Pulmonary artery endothelial cell (primary cell): Measurements from ENCODE around the gene ZNF423. TPM values are rescaled to one million over a fixed set of nuclear protein-coding genes. Genes with fewer than 3 reads are reported as not detected.

Source experiments
- DNase-seq: peaks from one replicate; pipeline ENCODE4 v3.0.0-alpha.2; 2011; ENCODE audit warnings: low read depth, low spot score
- total RNA-seq: library from RNA; depleted of rRNA; stranded (reverse); fragments of >200 nt; gene quantifications from 2 replicates; pipeline ENCODE4 v1.2.3, GENCODE V29; 2014

Gene ZNF423
- total RNA-seq, 1 donor from 2014 or later: 0.73 TPM

GRCh38 chr16:49644145-49644463 lies 211.8 kb downstream of the ZNF423 start:
- DNase-seq: no peak

GRCh38 chr16:49643429-49644144 lies 212.3 kb downstream of the ZNF423 start:
- DNase-seq: peak; percentile 40

DNA sequence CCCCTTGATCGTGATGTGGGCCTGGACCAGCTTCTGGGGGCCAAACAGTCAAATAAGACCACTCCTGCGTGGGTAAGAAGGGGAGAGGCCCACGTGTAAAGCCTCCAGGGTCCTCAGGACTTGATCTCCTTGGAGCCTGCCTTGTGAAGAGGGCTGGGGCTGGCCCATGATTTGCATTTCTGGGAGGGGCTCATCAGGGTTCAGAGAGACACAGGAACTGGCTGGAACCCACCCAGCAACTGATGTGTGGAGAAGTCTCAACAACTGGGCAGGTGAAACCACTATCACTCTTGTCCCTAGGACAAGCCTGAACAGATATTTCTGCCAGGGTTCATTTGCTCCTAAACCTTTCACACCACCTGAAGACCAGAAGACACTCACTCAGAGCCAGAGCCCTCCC lies 214.7 kb downstream of the ZNF423 start:
- no peak for DNase-seq

DNA sequence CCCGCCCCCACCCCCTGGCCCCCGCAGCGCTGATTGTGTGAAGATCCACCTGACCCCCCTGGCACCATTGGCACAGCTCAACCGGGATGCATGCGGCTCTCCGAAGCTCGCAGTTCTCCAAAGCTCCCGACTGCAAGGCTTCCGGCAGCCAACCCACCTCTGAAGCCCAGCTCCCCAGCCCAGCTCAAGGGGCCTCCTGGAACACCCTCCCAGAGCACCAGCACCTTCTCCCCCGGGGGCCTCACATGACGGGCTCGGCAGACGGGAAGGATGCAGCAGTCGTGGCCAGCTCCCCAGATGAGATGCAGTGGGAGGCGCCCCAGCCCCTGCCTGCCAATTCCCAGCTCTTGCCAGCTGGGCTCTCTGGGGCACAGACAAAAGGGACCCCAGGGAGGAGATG lies 215.3 kb downstream of the ZNF423 start:
- DNase-seq: no peak

DNA sequence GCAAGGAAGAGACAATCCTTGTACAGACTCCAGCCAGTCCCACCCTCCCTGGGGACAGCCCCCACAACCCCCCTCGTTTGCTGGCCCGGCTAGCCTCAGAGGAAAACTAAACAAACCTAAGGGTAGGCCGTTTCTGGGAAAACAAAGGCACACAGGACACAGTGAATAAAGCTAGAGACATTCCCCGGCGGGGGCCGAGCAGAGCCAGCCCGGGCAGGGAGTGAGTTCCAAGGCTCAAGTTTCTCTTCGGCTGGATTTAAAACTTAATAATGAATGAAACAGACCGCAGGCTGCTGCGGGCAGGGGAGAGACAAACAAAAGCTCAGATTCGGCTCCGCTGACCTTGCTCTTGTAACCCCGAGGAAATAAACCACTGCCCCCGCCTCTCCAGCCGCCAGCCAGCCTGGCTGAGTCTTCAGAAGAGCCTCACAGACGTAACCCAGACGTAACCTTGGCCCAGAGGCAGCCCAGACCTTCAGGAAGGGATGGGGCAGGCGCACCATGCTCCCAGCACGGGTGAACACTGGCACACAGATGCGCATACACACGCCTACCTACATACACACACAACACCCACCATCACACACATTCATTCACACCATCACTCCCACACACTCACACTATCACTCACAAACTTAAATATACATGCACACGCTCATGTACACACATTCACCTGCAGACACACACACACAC lies 216.0 kb downstream of the ZNF423 start:
- no peak for DNase-seq

GRCh38 chr16:49638673-49639610 lies 217.0 kb downstream of the ZNF423 start:
- no peak for DNase-seq

- DNase-seq: no peak
These were observed 217.8 kb downstream of the ZNF423 start for GRCh38 chr16:49637933-49638672.

DNA sequence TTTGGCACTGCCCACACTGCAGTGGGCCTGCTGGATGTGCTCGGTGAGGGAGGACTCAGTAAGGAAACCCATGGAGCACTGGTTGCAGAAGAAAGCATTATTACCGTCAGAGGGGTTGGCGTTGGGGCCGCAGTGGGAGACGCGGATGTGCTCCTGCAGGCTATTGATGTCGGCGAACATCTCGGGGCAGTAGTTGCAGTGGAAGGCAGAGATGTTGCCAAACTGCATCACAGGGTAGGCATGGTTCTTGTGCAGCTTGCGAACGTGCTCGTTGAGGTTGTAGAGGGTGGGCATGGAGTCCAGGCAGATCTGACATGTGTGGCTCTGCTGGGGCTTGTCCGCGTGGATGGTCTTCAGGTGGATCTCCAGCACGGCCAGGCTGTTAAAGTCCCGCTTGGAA lies 218.4 kb downstream of the ZNF423 start:
- no peak for DNase-seq

DNA sequence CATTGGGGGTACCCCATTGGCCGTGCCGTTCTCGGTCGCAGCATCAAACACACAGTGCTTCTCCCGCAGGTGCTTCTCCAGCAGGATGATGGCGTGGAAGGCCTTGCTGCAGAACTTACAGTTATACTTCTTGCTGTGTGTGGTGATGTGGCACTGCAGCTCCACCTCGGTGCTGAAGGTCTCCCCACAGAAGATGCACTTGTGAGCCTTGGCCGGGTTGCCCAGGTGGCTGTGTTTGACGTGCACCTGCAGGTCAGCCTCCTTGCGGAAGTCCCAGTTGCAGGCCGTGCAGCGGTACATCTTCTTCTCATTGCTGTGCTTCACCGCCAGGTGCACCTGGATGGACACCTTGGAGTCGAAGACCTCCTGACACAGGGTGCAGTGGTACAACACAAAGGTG lies 219.3 kb downstream of the ZNF423 start:
- no peak for DNase-seq

DNA sequence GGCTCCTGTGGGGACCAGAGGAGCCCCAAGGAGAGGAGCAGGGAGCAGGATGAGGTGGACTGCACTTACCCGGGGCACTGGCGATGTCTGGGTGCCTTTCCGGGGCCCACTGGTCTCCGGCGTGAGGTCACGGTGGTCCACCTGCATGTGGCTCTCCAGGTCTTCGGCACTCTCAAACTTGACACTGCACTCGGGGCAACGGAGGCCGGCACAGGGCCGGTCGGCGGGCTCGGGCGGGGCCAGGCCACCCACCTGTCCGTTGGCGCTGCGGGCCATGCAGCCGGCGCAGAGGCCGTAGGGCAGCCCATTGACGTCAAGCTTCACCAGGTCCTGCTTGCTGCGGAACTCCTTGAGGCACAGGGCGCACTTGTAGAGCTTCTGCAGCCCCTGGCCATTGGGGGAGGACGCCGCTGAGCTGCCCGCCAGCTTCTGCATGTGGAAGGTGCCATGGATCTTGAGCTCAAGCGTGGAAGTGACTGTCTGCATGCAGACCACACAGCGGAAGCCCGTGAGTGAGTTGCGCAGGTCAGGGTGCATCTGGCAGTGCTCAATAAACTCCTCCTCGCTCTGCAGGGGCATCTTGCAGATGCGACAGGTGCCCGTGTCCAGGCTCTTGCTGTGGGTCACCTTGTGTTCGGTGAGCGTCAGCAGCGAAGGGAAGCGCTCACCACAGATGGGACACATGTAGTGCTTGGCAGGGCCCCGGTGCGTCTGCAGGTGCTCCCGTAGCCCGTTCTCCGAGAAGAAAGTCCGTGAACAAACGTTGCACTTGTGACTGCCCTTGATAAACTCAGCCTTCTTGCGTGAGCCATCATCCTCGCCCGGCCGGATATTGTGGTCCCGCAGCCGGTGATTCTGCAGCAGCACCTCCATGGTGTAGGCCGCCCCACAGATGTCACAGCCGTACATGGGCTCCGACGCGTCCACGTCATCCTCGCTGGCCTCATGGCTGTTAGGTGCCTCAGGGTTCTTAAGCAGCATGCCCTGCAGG lies 220.0 kb downstream of the ZNF423 start:
- no peak for DNase-seq

GRCh38 chr16:49635009-49635350 lies 220.9 kb downstream of the ZNF423 start:
- no peak for DNase-seq

DNA sequence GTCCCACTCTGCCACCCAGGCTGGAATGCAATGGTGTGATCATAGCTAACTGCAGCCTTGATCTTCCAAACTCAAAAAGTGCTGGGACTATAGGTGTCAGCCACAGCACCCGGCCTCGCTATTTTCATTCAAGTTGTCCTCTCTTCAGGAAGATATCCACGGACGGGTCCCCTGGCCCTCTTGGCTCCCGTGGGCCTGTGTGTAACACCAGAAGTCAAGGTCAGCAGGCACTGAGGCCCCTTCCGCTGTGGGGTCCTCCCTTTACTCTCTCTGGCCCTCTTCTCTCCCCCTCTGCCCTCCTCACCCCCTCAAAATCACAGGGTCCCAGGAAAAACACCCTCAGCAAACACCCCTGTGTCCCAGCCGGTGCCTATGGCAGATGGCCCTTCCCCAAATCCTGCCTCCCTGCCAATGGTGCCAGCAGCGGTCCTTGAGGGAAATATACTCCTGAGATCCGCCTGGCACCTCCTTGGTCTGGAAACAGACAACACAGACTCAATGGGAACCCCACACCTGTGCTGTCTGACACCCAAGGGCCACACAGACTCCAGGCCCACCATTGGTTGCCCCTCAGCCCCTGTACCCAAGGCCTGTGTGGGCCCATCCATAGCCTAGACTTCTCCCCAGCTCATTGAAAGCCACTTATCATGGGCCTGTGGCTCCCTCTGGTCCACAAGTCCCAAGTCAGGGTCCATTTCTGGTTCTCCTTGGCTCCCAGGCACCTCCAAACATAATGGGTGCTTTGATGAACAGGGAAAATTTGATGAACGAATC lies 221.5 kb downstream of the ZNF423 start:
- no peak for DNase-seq

DNA sequence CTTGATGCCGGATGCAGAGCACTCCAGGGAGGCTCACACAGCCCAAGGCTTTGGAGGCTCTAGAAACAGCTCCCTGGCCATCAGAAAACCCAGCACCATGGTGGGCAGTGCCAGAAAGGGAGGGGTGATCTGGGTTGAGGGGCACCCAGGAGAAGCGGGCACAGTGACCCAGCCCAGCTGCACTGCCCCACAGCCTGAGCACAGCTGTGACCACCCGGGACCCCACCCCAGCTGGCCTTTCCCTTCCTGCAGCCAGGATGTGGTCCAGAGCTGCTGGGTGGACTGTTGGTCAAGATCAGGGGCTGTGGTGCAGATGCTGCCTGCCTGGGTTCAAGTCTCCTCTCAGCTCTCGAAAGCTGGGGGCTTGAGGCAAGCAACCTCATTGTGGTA lies 223.1 kb downstream of the ZNF423 start:
- DNase-seq: no peak

DNA sequence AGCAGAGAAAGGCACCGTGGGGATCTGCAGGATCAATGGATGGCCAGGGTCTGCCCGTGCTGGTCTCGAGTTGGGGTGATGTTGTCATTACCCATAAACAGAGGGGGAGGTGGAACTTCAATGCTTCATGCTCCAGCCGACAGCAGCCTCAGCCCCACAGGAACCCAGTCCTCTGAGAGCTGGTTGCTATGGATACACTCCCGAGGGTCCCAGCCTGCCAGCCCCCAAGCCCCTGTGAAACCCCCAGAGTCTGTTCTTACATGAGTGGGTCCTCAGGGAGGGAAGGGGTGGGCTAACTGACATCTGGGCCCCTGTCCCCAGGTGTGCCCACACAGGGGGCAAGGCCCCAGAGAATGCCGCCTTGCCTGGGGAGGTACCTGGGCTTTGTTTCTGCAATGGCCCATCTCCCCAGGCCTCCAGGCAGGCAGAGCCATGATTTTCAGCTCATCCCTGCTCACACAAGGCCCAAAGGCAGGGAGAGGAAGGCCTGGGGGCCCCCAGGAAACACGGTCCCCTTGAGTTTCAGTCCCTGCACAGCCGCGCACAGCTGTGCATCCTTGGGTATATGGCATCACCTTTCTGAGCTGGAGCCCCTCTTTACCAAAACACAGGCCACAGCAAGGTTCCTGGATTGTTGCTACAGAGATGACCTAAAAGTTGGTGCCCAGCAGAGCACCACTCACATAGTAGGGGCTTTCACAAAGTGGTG lies 223.7 kb downstream of the ZNF423 start:
- no peak for DNase-seq

GRCh38 chr16:49631187-49632041 lies 224.5 kb downstream of the ZNF423 start:
- DNase-seq: no peak

DNA sequence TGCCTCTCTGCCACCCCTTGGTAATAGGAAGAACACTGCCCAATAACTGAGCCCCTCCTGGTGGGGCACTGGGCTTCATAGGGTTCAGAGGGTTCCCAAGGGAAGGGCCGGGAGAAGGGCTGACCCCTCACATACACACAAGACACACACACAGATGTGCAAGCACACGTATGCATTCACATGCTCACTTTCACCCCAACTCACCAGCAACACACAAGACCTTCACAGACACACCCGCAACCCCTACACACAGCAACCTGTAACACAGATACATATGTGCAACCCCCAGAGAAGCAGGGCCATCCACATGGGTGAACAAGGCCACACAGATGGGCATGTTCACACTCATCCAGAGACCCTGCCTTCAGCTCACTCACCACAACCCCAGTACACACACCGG lies 225.1 kb downstream of the ZNF423 start:
- no peak for DNase-seq

DNA sequence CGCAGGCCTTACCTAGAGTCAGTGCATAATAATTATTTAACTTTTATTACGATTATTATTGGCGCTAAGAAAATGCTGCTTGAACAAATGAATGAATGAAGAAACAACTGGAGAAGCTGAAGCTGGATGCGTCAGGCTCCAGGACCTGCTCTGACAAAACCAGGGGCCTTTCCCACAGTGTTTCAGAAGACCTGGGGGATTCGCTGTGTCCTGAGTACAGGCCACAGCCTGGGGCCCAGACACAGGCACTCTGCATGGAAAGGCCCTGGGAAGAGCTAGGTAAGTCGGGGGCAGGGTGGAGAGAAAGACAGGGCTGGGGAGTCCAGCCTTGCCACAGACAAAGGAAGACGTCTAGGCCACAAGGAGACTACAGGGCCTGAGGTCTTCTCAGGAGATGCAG lies 226.1 kb downstream of the ZNF423 start:
- no peak for DNase-seq

DNA sequence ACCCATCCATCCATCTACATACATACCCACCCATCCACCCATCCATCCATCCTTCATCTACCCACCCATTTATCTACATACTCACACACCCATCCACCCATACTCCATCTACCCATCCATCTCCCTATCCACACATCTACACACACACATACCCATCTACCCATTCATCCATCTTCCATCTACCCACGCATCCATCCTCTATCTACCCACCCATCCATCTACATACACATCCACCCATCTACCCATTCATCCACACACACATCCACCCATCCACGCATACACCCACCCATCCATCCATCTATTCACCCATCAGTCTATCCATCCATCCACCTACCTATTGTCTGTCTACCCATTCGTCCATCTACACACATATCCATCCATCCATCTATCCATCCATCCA lies 227.8 kb downstream of the ZNF423 start:
- no peak for DNase-seq
